Loucy (cell line): Measurements from ENCODE around the gene ANO1.

Source experiments
- H2AFZ ChIP-seq: fragments of 200-600 bp; sonication (generic); 2 replicates; pipeline ENCODE4 v1.6.0; 2016; ENCODE audit warnings: antibody characterized with exemption, mild to moderate bottlenecking, low read length, moderate library complexity
- H3F3A ChIP-seq: fragments of 200-600 bp; 2 replicates; pipeline ENCODE4 v1.6.0; 2016; ENCODE audit warnings: antibody characterized with exemption, low read depth, mild to moderate bottlenecking
- H3K27me3 ChIP-seq: fragments of 200-600 bp; sonication (generic); 2 replicates; pipeline ENCODE4 v1.6.1; 2014; ENCODE audit warnings: low read length, mild to moderate bottlenecking; ENCODE audit not compliant: insufficient read depth, poor library complexity, severe bottlenecking
- H3K36me3 ChIP-seq: fragments of 200-600 bp; sonication (generic); 2 replicates; pipeline ENCODE4 v1.6.1; 2016; ENCODE audit warnings: low read length; ENCODE audit not compliant: insufficient read depth
- H3K4me1 ChIP-seq: fragments of 200-600 bp; sonication (generic); 2 replicates; pipeline ENCODE4 v1.5.1; 2014; ENCODE audit warnings: low read length, mild to moderate bottlenecking; ENCODE audit not compliant: insufficient read depth, poor library complexity, severe bottlenecking
- H3K4me2 ChIP-seq: fragments of 200-600 bp; sonication (generic); 2 replicates; pipeline ENCODE4 v1.6.0; 2014; ENCODE audit warnings: antibody characterized with exemption, low read length, low read depth, mild to moderate bottlenecking; ENCODE audit not compliant: poor library complexity, severe bottlenecking
- H3K4me3 ChIP-seq: fragments of 200-600 bp; sonication (generic); 2 replicates; pipeline ENCODE4 v1.5.1; 2014; ENCODE audit warnings: low read length, mild to moderate bottlenecking, mixed read lengths; ENCODE audit not compliant: poor library complexity, severe bottlenecking
- H3K79me2 ChIP-seq: fragments of 200-600 bp; sonication (generic); 2 replicates; pipeline ENCODE4 v1.6.1; 2014; ENCODE audit warnings: low read length; ENCODE audit not compliant: insufficient read depth
- H3K9ac ChIP-seq: fragments of 200-600 bp; sonication (generic); 2 replicates; pipeline ENCODE4 v1.6.0; 2014; ENCODE audit warnings: mild to moderate bottlenecking, low read depth, low read length, moderate library complexity; ENCODE audit not compliant: poor library complexity, severe bottlenecking
- H3K9me2 ChIP-seq: fragments of 200-600 bp; sonication (generic); replicated peaks from 2 replicates; pipeline ENCODE4 v1.6.1; 2016; ENCODE audit warnings: low read depth, low read length, mixed read lengths
- H3K9me3 ChIP-seq: fragments of 200-600 bp; sonication (generic); 2 replicates; pipeline ENCODE4 v1.6.1; 2014; ENCODE audit warnings: mild to moderate bottlenecking, antibody characterized with exemption, low read length, low read depth; ENCODE audit not compliant: insufficient read depth
- H4K20me1 ChIP-seq: fragments of 200-600 bp; sonication (generic); 2 replicates; pipeline ENCODE4 v1.6.0; 2014; ENCODE audit warnings: antibody characterized with exemption, low read length, mild to moderate bottlenecking; ENCODE audit not compliant: insufficient read depth, poor library complexity, severe bottlenecking
- CTCF ChIP-seq: fragments of 200-600 bp; sonication (generic); conservative IDR thresholded peaks from 2 replicates; pipeline ENCODE4 v1.5.1; 2014; ENCODE audit warnings: mild to moderate bottlenecking, antibody characterized with exemption, low read length
- EZH2phosphoT487 ChIP-seq: fragments of 200-600 bp; IDR thresholded peaks from 2 replicates; pipeline ENCODE4 v1.6.1; 2018; ENCODE audit warnings: antibody characterized with exemption, mild to moderate bottlenecking, moderate library complexity, borderline replicate concordance

The ANO1 gene

GRCh38 chr11:70144262-70144661 lies 66.1 kb downstream of the ANO1 start:
- Histone ChIP-seq H3K4me1 (no peaks in the 10 kb centered on the region), H3K9me3 (no peaks in the 10 kb centered on the region), H4K20me1 (no peaks in the 10 kb centered on the region), H3K9ac (no peak overlapping the region), H3K79me2 (no peaks in the 10 kb centered on the region), H2AFZ (no peak overlapping the region), H3K4me3 (no peak overlapping the region), H3K27me3 (no peaks in the 10 kb centered on the region), H3K9me2 (no peaks in the 10 kb centered on the region), H3K36me3 (no peaks in the 10 kb centered on the region), H3F3A (no peaks in the 10 kb centered on the region), H3K4me2 (no peak overlapping the region)
- TF ChIP-seq CTCF = no peak

- Histone ChIP-seq H3K4me2 (no peak overlapping the region), H3K36me3 (no peaks in the 10 kb centered on the region), H3K79me2 (no peaks in the 10 kb centered on the region), H3K9me3 (no peaks in the 10 kb centered on the region), H3K4me1 (no peaks in the 10 kb centered on the region), H3K9me2 (no peaks in the 10 kb centered on the region), H3K4me3 (no peak overlapping the region), H4K20me1 (no peaks in the 10 kb centered on the region), H3K27me3 (no peaks in the 10 kb centered on the region), H2AFZ (no peak overlapping the region), H3F3A (no peaks in the 10 kb centered on the region), H3K9ac (no peak overlapping the region)
- TF ChIP-seq CTCF (no peak), EZH2phosphoT487 (no peak)
Measured at GRCh38 chr11:70145071-70145470, 67.0 kb downstream of the ANO1 start.

DNA sequence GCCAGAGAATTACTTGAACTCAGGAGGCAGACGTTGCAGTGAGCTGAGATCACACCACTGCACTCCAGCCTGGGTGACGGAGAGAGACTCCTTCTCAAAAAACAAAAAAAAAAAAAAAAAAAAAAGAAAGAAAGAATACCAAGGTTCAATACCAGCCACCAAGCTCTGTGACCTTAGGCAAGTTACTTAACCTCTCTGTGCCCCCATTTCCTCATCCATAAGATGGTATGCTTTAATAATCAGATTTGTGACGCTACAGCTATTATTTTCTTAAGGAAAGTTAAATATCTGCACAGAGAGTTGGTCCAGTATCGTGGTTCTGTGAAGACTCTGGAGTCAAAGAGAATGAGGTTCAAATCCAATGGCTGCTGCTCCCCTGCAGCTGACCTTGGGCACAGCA lies 67.7 kb downstream of the ANO1 start:
- H3K79me2 ChIP-seq = no peaks in the 10 kb centered on the region
- no peaks in the 10 kb centered on the region for H3K4me1 ChIP-seq
- H3K4me2 ChIP-seq = no peak overlapping the region
- no peaks in the 10 kb centered on the region for H3K9me2 ChIP-seq
- TF ChIP-seq EZH2phosphoT487 (no peak), CTCF (no peak)
- no peaks in the 10 kb centered on the region for H3K36me3 ChIP-seq
- no peak overlapping the region for H2AFZ ChIP-seq
- no peaks in the 10 kb centered on the region for H3K9me3 ChIP-seq
- no peak overlapping the region for H3K4me3 ChIP-seq
- H3F3A ChIP-seq = no peaks in the 10 kb centered on the region
- no peaks in the 10 kb centered on the region for H4K20me1 ChIP-seq
- no peaks in the 10 kb centered on the region for H3K27me3 ChIP-seq
- H3K9ac ChIP-seq = no peak overlapping the region
